PC-3 (cell line): Measurements from ENCODE around the gene NTRK2. TPM values are rescaled to one million over a fixed set of nuclear protein-coding genes. Genes with fewer than 3 reads are reported as not detected.

Source experiments
- ATAC-seq: fragments of 200-7000 bp; cut with Tn5 transposase; 2 replicates; pipeline ENCODE4 v1.9.1; 2020; ENCODE audit warnings: mild to moderate bottlenecking, moderate library complexity
- BruUV-seq: library from RNA; stranded (reverse); fragments of 400-500 nt; replicated peaks from 2 replicates; lab custom pipeline; 2021; lab: Mats Ljungman, UMichigan
- CTCF ChIA-PET: fragments of 300-600 bp; sonication (Branson Sonifier 250); formaldehyde crosslinking; loops from one replicate; lab custom pipeline; 2022; ENCODE audit warnings: antibody characterized with exemption; lab: Charles Lee
- POLR2A ChIA-PET: fragments of 300-600 bp; sonication (Branson Sonifier 250); formaldehyde crosslinking; loops from one replicate; lab custom pipeline; 2022; ENCODE audit warnings: antibody characterized with exemption; ENCODE audit not compliant: unreplicated experiment; lab: Charles Lee
- DNase-seq: peaks from one replicate; pipeline ENCODE4 v3.0.0-alpha.2; 2015
- H2AFZ ChIP-seq: fragments of 300-600 bp; sonication (generic); 2 replicates; pipeline ENCODE4 v1.6.0; 2016; ENCODE audit warnings: antibody characterized with exemption, low read length
- H3F3A ChIP-seq: fragments of 300-600 bp; sonication (generic); one replicate; pipeline ENCODE4 v1.6.0; 2017; ENCODE audit warnings: antibody characterized with exemption, low read length, control low read depth, mild to moderate bottlenecking; ENCODE audit not compliant: unreplicated experiment
- H3K27ac ChIP-seq: fragments of 300-600 bp; sonication (generic); 2 replicates; pipeline ENCODE4 v1.5.1; 2016; ENCODE audit warnings: mild to moderate bottlenecking, low read length
- H3K27me3 ChIP-seq: fragments of 300-600 bp; sonication (generic); 2 replicates; pipeline ENCODE4 v1.6.1; 2016; ENCODE audit warnings: low read length, mixed read lengths
- H3K36me3 ChIP-seq: fragments of 300-600 bp; sonication (generic); 2 replicates; pipeline ENCODE4 v1.6.1; 2016; ENCODE audit warnings: low read depth, mixed run types, low read length, mixed read lengths
- H3K4me1 ChIP-seq: fragments of 300-600 bp; sonication (generic); 2 replicates; pipeline ENCODE4 v1.5.1; 2016; ENCODE audit warnings: low read length; ENCODE audit not compliant: insufficient read depth
- H3K4me2 ChIP-seq: fragments of 300-600 bp; sonication (generic); 2 replicates; pipeline ENCODE4 v1.6.0; 2016; ENCODE audit warnings: low read length
- H3K4me3 ChIP-seq: fragments of 300-600 bp; sonication (generic); 2 replicates; pipeline ENCODE4 v1.5.1; 2016; ENCODE audit warnings: mild to moderate bottlenecking, low read length, mixed read lengths
- H3K79me2 ChIP-seq: fragments of 300-600 bp; sonication (generic); 2 replicates; pipeline ENCODE4 v1.6.1; 2017; ENCODE audit warnings: low read length, mixed read lengths
- H3K9ac ChIP-seq: fragments of 300-600 bp; sonication (generic); 2 replicates; pipeline ENCODE4 v1.6.0; 2016; ENCODE audit warnings: mild to moderate bottlenecking, low read length
- H3K9me2 ChIP-seq: fragments of 300-600 bp; sonication (generic); replicated peaks from 2 replicates; pipeline ENCODE4 v1.6.1; 2016; ENCODE audit warnings: mixed run types, low read length, mixed read lengths
- H3K9me3 ChIP-seq: fragments of 300-600 bp; sonication (generic); 2 replicates; pipeline ENCODE4 v1.6.1; 2016; ENCODE audit warnings: low read length, mixed read lengths
- H4K20me1 ChIP-seq: fragments of 300-600 bp; sonication (generic); 2 replicates; pipeline ENCODE4 v1.6.1; 2016; ENCODE audit warnings: low read length, mixed read lengths
- EZH2 ChIP-seq: fragments of 300-600 bp; sonication (generic); IDR thresholded peaks from one replicate; pipeline ENCODE4 v1.6.1; 2017; ENCODE audit warnings: antibody characterized with exemption, mild to moderate bottlenecking, low read length; ENCODE audit not compliant: unreplicated experiment
- EZH2phosphoT487 ChIP-seq: fragments of 300-600 bp; sonication (generic); IDR thresholded peaks from 2 replicates; pipeline ENCODE4 v1.6.1; 2018; ENCODE audit warnings: mild to moderate bottlenecking, antibody characterized with exemption, low read length, borderline replicate concordance
- intact Hi-C: fragments of 100-400 bp; cut with micrococcal nuclease; formaldehyde crosslinking; loops from 2 replicates; pipeline ENCODE4 v1.9.0; 2023
- total RNA-seq: library from RNA; depleted of rRNA; stranded (reverse); fragments of >200 nt; gene quantifications from 2 replicates; pipeline ENCODE4 v1.2.3, GENCODE V29; 2014
- TF ChIP-seq, protein P1 (sequence below): fragments of 300-600 bp; sonication (generic); conservative IDR thresholded peaks from 2 replicates; pipeline ENCODE4 v1.5.1; 2017; ENCODE audit warnings: antibody characterized with exemption, low read depth, mild to moderate bottlenecking, low read length

The NTRK2 gene
- total RNA-seq, 1 experiment from 2014 or later: not detected

DNA sequence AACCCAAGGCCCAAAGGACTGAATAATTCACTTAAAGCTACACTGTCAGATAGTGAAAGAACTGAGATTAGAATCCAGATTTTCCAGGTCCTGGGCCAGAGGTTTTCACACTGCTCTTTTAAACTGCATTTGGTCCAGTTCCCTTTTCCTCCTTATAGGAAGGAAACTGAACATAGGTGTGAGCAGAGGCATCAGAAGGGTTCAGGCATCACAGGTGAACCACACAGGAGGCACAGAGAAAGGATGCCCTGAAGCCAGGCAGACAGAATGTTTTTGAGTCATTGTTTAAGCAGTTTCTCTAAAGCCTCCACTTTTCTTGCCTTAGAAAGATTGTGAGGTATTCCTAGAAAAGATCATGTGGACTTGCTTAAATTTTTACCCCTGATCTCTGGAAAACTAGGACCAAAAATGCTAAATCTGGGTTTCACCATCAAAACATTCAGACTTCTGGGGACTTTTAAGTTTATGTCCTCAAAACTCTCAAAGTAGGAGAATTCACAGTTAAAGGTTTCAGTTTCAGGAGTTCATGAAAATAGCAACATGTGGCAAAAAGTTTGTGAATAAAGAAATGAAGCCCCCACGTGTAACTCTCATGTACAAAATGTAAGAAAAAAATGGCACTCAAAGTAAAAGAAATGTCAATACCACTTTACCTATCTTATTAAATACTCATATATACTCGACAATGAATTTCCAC is 386.1 kb downstream of the NTRK2 start:
- CTCF ChIA-PET: no interaction called here
- DNase-seq: no peak
- POLR2A ChIA-PET: no interaction called here
- Histone ChIP-seq H3K36me3 (no peaks in the 10 kb centered on the region), H3K4me1 (no peaks in the 10 kb centered on the region), H3K4me3 (no peak overlapping the region), H3K27me3 (no peaks in the 10 kb centered on the region), H3K27ac (no peak overlapping the region), H3K9me2 (no peaks in the 10 kb centered on the region), H3K9ac (no peak overlapping the region), H3F3A (no peaks in the 10 kb centered on the region), H2AFZ (no peak overlapping the region), H4K20me1 (no peaks in the 10 kb centered on the region), H3K79me2 (no peaks in the 10 kb centered on the region), H3K9me3 (no peaks in the 10 kb centered on the region), H3K4me2 (no peak overlapping the region)
- BruUV-seq: no TSS peak
- no peak for TF ChIP-seq EZH2phosphoT487
- TF ChIP-seq EZH2: no peak
- TF ChIP-seq, protein P1, sequence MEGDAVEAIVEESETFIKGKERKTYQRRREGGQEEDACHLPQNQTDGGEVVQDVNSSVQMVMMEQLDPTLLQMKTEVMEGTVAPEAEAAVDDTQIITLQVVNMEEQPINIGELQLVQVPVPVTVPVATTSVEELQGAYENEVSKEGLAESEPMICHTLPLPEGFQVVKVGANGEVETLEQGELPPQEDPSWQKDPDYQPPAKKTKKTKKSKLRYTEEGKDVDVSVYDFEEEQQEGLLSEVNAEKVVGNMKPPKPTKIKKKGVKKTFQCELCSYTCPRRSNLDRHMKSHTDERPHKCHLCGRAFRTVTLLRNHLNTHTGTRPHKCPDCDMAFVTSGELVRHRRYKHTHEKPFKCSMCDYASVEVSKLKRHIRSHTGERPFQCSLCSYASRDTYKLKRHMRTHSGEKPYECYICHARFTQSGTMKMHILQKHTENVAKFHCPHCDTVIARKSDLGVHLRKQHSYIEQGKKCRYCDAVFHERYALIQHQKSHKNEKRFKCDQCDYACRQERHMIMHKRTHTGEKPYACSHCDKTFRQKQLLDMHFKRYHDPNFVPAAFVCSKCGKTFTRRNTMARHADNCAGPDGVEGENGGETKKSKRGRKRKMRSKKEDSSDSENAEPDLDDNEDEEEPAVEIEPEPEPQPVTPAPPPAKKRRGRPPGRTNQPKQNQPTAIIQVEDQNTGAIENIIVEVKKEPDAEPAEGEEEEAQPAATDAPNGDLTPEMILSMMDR: no peak
- intact Hi-C loops: no loop called here
- ATAC-seq: no peak

DNA sequence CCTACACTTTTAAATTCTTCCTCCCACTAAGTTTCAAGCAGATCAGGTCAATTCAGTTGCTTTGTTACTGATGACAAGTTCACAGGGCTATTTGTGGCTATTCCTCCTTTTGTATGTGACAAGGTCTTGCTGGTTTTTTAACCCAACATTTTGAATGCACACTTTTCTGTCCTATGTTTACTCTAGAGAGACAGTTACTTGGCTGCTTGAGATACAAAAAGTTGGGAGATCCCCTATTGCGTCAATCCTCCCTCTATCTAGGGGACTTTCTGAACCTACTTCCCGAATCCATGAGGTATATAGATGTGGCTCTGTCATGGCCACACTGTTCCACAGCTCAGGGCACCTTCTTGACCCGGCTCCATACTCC is 386.7 kb downstream of the NTRK2 start:
- Histone ChIP-seq H2AFZ (no peak overlapping the region), H3K9me2 (no peaks in the 10 kb centered on the region), H3K9ac (no peak overlapping the region), H3K36me3 (no peaks in the 10 kb centered on the region), H3K4me1 (no peaks in the 10 kb centered on the region), H3K27ac (no peak overlapping the region), H3K4me3 (no peak overlapping the region), H3F3A (no peaks in the 10 kb centered on the region), H3K4me2 (no peak overlapping the region), H3K9me3 (no peaks in the 10 kb centered on the region), H3K27me3 (no peaks in the 10 kb centered on the region), H4K20me1 (no peaks in the 10 kb centered on the region), H3K79me2 (no peaks in the 10 kb centered on the region)
- intact Hi-C loops: no loop called here
- DNase-seq (no peak), ATAC-seq (no peak)
- ChIA-PET CTCF (no interaction called here), POLR2A (no interaction called here)
- no peak for TF ChIP-seq EZH2phosphoT487
- TF ChIP-seq, protein P1: no peak
- no peak for TF ChIP-seq EZH2
- BruUV-seq: no TSS peak

DNA sequence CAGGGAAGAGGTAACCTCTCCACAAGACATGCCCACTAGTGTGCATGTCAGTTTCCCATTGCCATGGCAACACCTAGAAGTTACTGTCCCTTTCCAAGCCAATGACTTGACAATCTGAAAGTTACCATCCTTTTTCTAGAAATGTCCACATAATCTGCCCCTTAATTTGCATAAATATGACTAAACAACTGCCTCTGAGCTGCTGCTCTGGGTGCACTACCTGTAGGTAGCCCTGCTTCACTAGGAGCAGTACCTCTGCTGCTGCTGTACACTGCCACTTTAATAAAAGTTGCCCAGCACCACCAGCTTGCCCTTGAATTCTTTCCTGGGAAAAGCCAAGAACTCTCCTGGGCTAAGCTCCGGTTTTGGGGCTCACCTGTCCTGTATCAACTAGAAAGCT is 392.4 kb downstream of the NTRK2 start:
- Histone ChIP-seq H3K4me1 (no peaks in the 10 kb centered on the region), H4K20me1 (no peaks in the 10 kb centered on the region), H3K36me3 (no peaks in the 10 kb centered on the region), H3K9ac (no peak overlapping the region), H3F3A (no peaks in the 10 kb centered on the region), H3K9me3 (no peaks in the 10 kb centered on the region), H3K27me3 (no peaks in the 10 kb centered on the region), H3K4me2 (no peak overlapping the region), H3K9me2 (no peaks in the 10 kb centered on the region), H3K4me3 (no peak overlapping the region), H2AFZ (no peak overlapping the region), H3K79me2 (no peaks in the 10 kb centered on the region), H3K27ac (no peak overlapping the region)
- ATAC-seq (no peak), DNase-seq (no peak)
- CTCF ChIA-PET: no interaction called here
- no peak for TF ChIP-seq EZH2
- TF ChIP-seq EZH2phosphoT487: no peak
- TF ChIP-seq, protein P1: no peak
- POLR2A ChIA-PET: no interaction called here
- no TSS peak for BruUV-seq
- intact Hi-C loops: no loop called here
